WTC11 (cell line): Measurements from ENCODE around the gene NTNG2. TPM values are rescaled to one million over a fixed set of nuclear protein-coding genes. Genes with fewer than 3 reads are reported as not detected.

Experiments
- ATAC-seq: fragments of 200-7000 bp; cut with Tn5 transposase; 2 replicates; pipeline ENCODE4 v1.10.0; 2021; ENCODE audit warnings: mild to moderate bottlenecking, moderate library complexity
- CTCF ChIA-PET: fragments of 300-600 bp; sonication (Branson Sonifier 250); formaldehyde crosslinking; loops from one replicate; lab custom pipeline; 2021; ENCODE audit warnings: antibody characterized with exemption; lab: Charles Lee
- POLR2A ChIA-PET: fragments of 350-600 bp; sonication (Branson Sonifier 250); formaldehyde crosslinking; loops from one replicate; lab custom pipeline; 2021; ENCODE audit warnings: antibody characterized with exemption; lab: Charles Lee
- DNase-seq: peaks from one replicate; pipeline ENCODE4 v3.0.0; 2021; ENCODE audit warnings: low spot score
- H3K27ac Mint-ChIP-seq: 2 replicates; pipeline ENCODE4 v1.8.0; 2021; ENCODE audit warnings: mixed read lengths
- H3K27me3 Mint-ChIP-seq: 2 replicates; pipeline ENCODE4 v1.8.0; 2021; ENCODE audit warnings: low read depth, mild to moderate bottlenecking, moderate library complexity, mixed read lengths
- H3K36me3 Mint-ChIP-seq: 2 replicates; pipeline ENCODE4 v1.8.0; 2021; ENCODE audit warnings: mixed read lengths
- H3K4me1 Mint-ChIP-seq: 2 replicates; pipeline ENCODE4 v1.8.0; 2022; ENCODE audit warnings: mixed read lengths
- H3K4me3 Mint-ChIP-seq: 2 replicates; pipeline ENCODE4 v1.8.0; 2021; ENCODE audit warnings: mild to moderate bottlenecking, moderate library complexity, mixed read lengths
- H3K9me3 Mint-ChIP-seq: 2 replicates; pipeline ENCODE4 v1.8.0; 2021; ENCODE audit warnings: mixed read lengths
- ETV6 ChIP-seq: sonication (generic); formaldehyde crosslinking; IDR thresholded peaks from 2 replicates; pipeline ENCODE4 v1.8.1; 2022; ENCODE audit warnings: mild to moderate bottlenecking, missing genetic modification reagents
- FOXK1 ChIP-seq: sonication (generic); formaldehyde crosslinking; IDR thresholded peaks from 2 replicates; pipeline ENCODE4 v1.8.0; 2022; ENCODE audit warnings: mild to moderate bottlenecking, moderate library complexity, missing genetic modification reagents
- FOXP1 ChIP-seq: sonication (generic); formaldehyde crosslinking; IDR thresholded peaks from 2 replicates; pipeline ENCODE4 v1.8.0; 2022; ENCODE audit warnings: missing genetic modification reagents, mild to moderate bottlenecking, moderate library complexity, borderline replicate concordance
- GTF2I ChIP-seq: fragments of 250-450 bp; sonication (Bioruptor Pico); conservative IDR thresholded peaks from 2 replicates; pipeline ENCODE4 v1.4.0; 2021; ENCODE audit warnings: mild to moderate bottlenecking
- MXD4 ChIP-seq: fragments of 250-450 bp; sonication (Bioruptor Pico); IDR thresholded peaks from 2 replicates; pipeline ENCODE4 v1.8.0; 2021; ENCODE audit warnings: mild to moderate bottlenecking, moderate library complexity, borderline replicate concordance
- PRRX2 ChIP-seq: fragments of 250-450 bp; sonication (Bioruptor Pico); IDR thresholded peaks from 2 replicates; pipeline ENCODE4 v1.8.0; 2021; ENCODE audit warnings: mild to moderate bottlenecking
- SOX15 ChIP-seq: fragments of 250-450 bp; sonication (Bioruptor Pico); IDR thresholded peaks from 2 replicates; pipeline ENCODE4 v1.9.0; 2021; ENCODE audit warnings: mild to moderate bottlenecking
- ZNF263 ChIP-seq: sonication (generic); formaldehyde crosslinking; IDR thresholded peaks from 2 replicates; pipeline ENCODE4 v1.8.1; 2022; ENCODE audit warnings: low read depth, mild to moderate bottlenecking, moderate library complexity, missing genetic modification reagents
- ZNF423 ChIP-seq: fragments of 250-450 bp; sonication (Bioruptor Pico); IDR thresholded peaks from 2 replicates; pipeline ENCODE4 v2.1.2; 2022; ENCODE audit warnings: mild to moderate bottlenecking, moderate library complexity
- ZNF671 ChIP-seq: fragments of 250-450 bp; sonication (Bioruptor Pico); IDR thresholded peaks from 2 replicates; pipeline ENCODE4 v1.8.0; 2021; ENCODE audit warnings: mild to moderate bottlenecking
- total RNA-seq: library from RNA; stranded (reverse); gene quantifications from 3 replicates; pipeline ENCODE4 v1.2.3, GENCODE V29; 2021
- TF ChIP-seq, protein P1 (sequence below): sonication (generic); formaldehyde crosslinking; IDR thresholded peaks from 2 replicates; pipeline ENCODE4 v1.8.0; 2022; ENCODE audit warnings: missing genetic modification reagents
- TF ChIP-seq, protein P2 (sequence below): sonication (generic); formaldehyde crosslinking; IDR thresholded peaks from 2 replicates; pipeline ENCODE4 v1.8.1; 2022; ENCODE audit warnings: missing genetic modification reagents, borderline replicate concordance
- TF ChIP-seq, protein P3 (sequence below): sonication (generic); formaldehyde crosslinking; IDR thresholded peaks from 2 replicates; pipeline ENCODE4 v1.8.1; 2022; ENCODE audit warnings: mild to moderate bottlenecking, moderate library complexity, missing genetic modification reagents
- TF ChIP-seq, protein P4 (sequence below): fragments of 250-450 bp; sonication (Bioruptor Pico); conservative IDR thresholded peaks from 2 replicates; pipeline ENCODE4 v1.9.0; 2021; ENCODE audit warnings: mild to moderate bottlenecking
- TF ChIP-seq, protein P5 (sequence below): sonication (generic); formaldehyde crosslinking; IDR thresholded peaks from 2 replicates; pipeline ENCODE4 v1.8.1; 2023; ENCODE audit warnings: mild to moderate bottlenecking, missing genetic modification reagents, borderline replicate concordance
- TF ChIP-seq, protein P6 (sequence below): fragments of 250-450 bp; sonication (Bioruptor Pico); IDR thresholded peaks from 2 replicates; pipeline ENCODE4 v1.8.0; 2021; ENCODE audit warnings: mild to moderate bottlenecking

NTNG2 gene
- total RNA-seq, 1 experiment from 2014 or later = 3.1 TPM

DNA sequence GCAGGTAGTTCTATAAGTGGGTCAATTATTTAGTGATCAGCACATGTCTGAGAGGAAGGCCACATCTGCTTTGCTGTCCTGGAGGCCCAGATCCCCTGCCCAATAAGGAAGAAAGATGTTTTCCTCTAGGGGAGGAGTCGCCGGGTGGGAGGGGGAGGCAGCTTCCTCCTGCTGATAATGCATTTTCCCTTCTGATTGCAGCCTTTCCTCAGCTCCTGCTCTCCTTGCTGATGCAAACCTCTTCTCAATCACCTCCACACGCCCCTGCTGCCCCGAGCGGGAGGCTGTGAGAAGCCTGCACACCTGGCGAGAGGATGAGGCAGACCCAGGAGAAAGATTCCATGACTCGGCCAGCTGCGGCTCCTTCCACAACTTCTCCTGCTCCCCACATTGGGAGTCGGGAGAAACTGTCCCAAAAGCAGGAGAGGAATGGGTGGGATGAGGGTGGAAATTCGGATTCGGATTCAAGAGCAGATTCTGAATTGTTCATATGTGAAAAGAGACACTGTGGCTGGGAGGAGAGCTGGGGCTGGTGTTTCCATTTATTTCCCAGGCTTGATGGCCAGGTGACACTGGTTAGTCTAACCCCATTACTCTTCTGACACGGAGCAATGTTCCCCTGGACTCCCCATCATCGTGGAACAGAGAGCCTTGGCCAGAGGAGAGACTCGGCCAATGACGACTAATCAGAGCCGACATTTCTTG lies 6.8 kb upstream of the NTNG2 start:
- Mint-ChIP-seq H3K36me3 (no peaks in the 10 kb centered on the region), H3K9me3 (no peaks in the 10 kb centered on the region), H3K4me1 (peaks cover 24% of the 10 kb centered on the region), H3K27ac (peak overlapping the region; percentile 64), H3K4me3 (no peak overlapping the region), H3K27me3 (peaks cover 14% of the 10 kb centered on the region)
- ATAC-seq (peak; percentile 80), DNase-seq (peak; percentile 48)
- TF ChIP-seq ZNF263 (CRISPR knock-in tag) = no peak
- TF ChIP-seq, protein P1, sequence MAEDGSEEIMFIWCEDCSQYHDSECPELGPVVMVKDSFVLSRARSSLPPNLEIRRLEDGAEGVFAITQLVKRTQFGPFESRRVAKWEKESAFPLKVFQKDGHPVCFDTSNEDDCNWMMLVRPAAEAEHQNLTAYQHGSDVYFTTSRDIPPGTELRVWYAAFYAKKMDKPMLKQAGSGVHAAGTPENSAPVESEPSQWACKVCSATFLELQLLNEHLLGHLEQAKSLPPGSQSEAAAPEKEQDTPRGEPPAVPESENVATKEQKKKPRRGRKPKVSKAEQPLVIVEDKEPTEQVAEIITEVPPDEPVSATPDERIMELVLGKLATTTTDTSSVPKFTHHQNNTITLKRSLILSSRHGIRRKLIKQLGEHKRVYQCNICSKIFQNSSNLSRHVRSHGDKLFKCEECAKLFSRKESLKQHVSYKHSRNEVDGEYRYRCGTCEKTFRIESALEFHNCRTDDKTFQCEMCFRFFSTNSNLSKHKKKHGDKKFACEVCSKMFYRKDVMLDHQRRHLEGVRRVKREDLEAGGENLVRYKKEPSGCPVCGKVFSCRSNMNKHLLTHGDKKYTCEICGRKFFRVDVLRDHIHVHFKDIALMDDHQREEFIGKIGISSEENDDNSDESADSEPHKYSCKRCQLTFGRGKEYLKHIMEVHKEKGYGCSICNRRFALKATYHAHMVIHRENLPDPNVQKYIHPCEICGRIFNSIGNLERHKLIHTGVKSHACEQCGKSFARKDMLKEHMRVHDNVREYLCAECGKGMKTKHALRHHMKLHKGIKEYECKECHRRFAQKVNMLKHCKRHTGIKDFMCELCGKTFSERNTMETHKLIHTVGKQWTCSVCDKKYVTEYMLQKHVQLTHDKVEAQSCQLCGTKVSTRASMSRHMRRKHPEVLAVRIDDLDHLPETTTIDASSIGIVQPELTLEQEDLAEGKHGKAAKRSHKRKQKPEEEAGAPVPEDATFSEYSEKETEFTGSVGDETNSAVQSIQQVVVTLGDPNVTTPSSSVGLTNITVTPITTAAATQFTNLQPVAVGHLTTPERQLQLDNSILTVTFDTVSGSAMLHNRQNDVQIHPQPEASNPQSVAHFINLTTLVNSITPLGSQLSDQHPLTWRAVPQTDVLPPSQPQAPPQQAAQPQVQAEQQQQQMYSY (CRISPR knock-in tag) = peak; percentile 59
- TF ChIP-seq MXD4 (CRISPR knock-in tag) = no peak
- TF ChIP-seq, protein P2, sequence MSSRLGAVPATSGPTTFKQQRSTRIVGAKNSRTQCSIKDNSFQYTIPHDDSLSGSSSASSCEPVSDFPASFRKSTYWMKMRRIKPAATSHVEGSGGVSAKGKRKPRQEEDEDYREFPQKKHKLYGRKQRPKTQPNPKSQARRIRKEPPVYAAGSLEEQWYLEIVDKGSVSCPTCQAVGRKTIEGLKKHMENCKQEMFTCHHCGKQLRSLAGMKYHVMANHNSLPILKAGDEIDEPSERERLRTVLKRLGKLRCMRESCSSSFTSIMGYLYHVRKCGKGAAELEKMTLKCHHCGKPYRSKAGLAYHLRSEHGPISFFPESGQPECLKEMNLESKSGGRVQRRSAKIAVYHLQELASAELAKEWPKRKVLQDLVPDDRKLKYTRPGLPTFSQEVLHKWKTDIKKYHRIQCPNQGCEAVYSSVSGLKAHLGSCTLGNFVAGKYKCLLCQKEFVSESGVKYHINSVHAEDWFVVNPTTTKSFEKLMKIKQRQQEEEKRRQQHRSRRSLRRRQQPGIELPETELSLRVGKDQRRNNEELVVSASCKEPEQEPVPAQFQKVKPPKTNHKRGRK = no peak
- TF ChIP-seq ETV6 (CRISPR knock-in tag) = peak; percentile 25; the same call in 1 of the 2 replicates
- no peak for TF ChIP-seq PRRX2
- TF ChIP-seq SOX15 (CRISPR knock-in tag) = no peak
- TF ChIP-seq FOXK1 = no peak
- TF ChIP-seq, protein P3, sequence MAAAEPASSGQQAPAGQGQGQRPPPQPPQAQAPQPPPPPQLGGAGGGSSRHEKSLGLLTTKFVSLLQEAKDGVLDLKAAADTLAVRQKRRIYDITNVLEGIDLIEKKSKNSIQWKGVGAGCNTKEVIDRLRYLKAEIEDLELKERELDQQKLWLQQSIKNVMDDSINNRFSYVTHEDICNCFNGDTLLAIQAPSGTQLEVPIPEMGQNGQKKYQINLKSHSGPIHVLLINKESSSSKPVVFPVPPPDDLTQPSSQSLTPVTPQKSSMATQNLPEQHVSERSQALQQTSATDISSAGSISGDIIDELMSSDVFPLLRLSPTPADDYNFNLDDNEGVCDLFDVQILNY (CRISPR knock-in tag) = no peak
- CTCF ChIA-PET = interaction anchor here (0.7 to 1.9 kb wide), 11 partner anchors 8 to 392 kb away, joined by 3 to 10 read pairs (median 4); no protein-coding TSS in a partner anchor
- POLR2A ChIA-PET = interaction anchor here (0.7 to 1.2 kb wide), 3 partner anchors 8 to 86 kb away, joined by 3 to 5 read pairs (median 4); no protein-coding TSS in a partner anchor

DNA sequence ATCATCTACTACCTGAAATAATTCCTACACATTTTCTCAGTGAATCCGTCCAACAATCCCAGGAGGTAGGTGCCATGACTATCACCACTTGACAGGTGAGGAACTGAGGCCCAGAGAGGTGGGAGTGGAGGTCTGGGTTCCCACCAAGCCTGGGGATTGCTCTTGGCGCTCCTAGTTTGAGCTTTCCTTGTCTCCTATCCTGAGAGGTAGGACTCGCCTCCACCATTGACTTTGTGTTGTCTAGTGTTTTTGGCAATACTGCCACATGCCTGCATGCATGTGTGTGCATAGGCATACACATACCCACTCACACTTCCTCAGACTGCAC lies 6.3 kb upstream of the NTNG2 start:
- DNase-seq (no peak), ATAC-seq (no peak)
- ChIA-PET POLR2A (no interaction called here), CTCF (interaction anchor here (1.0 to 1.7 kb wide), 5 partner anchors 8 to 391 kb away, joined by 3 to 10 read pairs (median 4); no protein-coding TSS in a partner anchor)
- Mint-ChIP-seq H3K27ac (no peak overlapping the region), H3K9me3 (no peaks in the 10 kb centered on the region), H3K27me3 (peaks cover 18% of the 10 kb centered on the region), H3K4me1 (peaks cover 26% of the 10 kb centered on the region), H3K36me3 (no peaks in the 10 kb centered on the region), H3K4me3 (no peak overlapping the region)
- TF ChIP-seq, protein P2 = no peak
- TF ChIP-seq, protein P4, sequence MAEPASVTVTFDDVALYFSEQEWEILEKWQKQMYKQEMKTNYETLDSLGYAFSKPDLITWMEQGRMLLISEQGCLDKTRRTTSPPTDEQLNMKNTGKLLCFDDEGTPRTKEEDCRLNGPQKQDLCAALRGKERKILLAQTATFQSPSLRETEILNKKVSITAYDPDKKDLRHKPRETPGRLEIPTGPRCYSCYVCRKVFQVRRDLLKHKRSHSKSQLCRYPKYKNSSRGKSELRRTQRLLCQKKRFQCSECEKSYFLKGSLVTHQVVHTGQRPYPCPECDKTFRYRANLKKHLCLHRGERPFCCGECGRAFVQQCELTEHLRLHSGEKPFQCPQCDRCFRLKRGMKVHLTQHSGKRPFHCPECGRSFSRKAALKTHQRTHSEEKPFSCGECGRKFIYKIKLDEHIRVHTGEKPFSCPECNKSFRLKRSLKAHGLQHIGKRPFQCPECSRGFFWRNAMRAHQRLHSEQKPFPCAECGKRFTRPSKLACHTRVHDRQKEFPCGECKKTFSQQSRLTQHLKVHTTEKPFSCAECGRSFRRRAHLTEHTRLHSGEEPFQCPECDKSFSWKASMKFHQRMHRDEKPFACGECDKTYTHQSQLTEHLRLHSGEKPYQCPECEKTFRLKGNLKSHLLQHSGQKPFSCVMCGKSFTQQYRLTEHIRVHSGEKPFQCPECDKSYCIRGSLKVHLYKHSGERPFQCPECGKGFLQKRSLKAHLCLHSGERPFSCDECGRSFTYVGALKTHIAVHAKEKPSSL (CRISPR knock-in tag) = no peak
- TF ChIP-seq, protein P5, sequence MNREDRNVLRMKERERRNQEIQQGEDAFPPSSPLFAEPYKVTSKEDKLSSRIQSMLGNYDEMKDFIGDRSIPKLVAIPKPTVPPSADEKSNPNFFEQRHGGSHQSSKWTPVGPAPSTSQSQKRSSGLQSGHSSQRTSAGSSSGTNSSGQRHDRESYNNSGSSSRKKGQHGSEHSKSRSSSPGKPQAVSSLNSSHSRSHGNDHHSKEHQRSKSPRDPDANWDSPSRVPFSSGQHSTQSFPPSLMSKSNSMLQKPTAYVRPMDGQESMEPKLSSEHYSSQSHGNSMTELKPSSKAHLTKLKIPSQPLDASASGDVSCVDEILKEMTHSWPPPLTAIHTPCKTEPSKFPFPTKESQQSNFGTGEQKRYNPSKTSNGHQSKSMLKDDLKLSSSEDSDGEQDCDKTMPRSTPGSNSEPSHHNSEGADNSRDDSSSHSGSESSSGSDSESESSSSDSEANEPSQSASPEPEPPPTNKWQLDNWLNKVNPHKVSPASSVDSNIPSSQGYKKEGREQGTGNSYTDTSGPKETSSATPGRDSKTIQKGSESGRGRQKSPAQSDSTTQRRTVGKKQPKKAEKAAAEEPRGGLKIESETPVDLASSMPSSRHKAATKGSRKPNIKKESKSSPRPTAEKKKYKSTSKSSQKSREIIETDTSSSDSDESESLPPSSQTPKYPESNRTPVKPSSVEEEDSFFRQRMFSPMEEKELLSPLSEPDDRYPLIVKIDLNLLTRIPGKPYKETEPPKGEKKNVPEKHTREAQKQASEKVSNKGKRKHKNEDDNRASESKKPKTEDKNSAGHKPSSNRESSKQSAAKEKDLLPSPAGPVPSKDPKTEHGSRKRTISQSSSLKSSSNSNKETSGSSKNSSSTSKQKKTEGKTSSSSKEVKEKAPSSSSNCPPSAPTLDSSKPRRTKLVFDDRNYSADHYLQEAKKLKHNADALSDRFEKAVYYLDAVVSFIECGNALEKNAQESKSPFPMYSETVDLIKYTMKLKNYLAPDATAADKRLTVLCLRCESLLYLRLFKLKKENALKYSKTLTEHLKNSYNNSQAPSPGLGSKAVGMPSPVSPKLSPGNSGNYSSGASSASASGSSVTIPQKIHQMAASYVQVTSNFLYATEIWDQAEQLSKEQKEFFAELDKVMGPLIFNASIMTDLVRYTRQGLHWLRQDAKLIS (CRISPR knock-in tag) = no peak
- TF ChIP-seq, protein P3 (CRISPR knock-in tag) = no peak
- no peak for TF ChIP-seq FOXP1
- TF ChIP-seq, protein P6, sequence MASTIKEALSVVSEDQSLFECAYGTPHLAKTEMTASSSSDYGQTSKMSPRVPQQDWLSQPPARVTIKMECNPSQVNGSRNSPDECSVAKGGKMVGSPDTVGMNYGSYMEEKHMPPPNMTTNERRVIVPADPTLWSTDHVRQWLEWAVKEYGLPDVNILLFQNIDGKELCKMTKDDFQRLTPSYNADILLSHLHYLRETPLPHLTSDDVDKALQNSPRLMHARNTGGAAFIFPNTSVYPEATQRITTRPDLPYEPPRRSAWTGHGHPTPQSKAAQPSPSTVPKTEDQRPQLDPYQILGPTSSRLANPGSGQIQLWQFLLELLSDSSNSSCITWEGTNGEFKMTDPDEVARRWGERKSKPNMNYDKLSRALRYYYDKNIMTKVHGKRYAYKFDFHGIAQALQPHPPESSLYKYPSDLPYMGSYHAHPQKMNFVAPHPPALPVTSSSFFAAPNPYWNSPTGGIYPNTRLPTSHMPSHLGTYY (CRISPR knock-in tag) = no peak
- TF ChIP-seq ZNF423 (CRISPR knock-in tag) = no peak
- no peak for TF ChIP-seq ZNF671 (CRISPR knock-in tag)
- TF ChIP-seq GTF2I (CRISPR knock-in tag) = no peak
